Inferior parietal cortex (tissue), 1 donor: ENCODE data around the gene LIMS1.
"Not testable (repeated sequence)": the region's sequence is repeated elsewhere in the genome, so short reads cannot be mapped to it uniquely, and the experiment has no call there.

Experiments
- DNase-seq: peaks from one replicate; pipeline ENCODE4 v3.0.0-alpha.2; 2016; ENCODE audit errors: extremely low spot score

The LIMS1 gene

DNA sequence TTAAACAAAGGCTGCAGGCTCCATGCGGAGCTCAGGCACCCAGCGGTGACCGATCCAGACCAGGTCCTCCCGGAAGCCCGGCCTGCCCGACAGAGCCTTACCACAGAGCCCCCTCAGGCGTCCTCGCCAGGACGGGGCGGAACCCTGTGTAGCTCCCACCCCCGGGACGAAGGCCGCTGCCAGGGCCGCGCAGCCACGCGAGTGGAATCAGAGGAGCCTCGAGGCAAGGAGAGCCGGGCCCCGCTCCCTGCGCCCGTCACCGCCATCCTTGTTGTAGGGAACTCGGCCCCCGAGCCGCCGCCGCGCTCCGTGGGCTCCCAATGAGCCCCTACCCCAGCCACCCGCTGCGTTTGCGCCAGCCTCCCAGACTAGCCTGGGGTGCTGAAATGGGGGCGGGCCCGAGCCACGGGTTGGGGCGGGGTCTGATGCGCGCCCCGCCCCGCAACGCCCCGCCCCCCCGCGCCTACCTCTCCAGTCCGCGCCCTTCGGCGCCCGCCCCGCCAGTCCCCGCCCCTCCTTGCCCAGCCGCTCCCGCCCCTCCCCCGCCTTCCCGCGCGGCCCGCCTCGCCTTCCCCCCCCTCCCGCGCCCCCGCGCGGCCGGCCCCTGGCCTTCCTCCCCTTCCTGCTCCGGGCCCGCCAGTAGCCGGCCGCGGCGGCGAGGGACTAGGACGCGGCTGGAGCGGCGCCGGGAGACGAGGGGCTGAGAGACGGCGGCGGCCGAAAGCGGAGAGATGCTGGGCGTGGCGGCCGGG lies at the start of gene LIMS1:
LIMS1 (plus strand) TSS at position 639 of the 752 bp plus-strand sequence; CDS start at position 732, 93 bp downstream.
- DNase-seq: peak; percentile 71

DNA sequence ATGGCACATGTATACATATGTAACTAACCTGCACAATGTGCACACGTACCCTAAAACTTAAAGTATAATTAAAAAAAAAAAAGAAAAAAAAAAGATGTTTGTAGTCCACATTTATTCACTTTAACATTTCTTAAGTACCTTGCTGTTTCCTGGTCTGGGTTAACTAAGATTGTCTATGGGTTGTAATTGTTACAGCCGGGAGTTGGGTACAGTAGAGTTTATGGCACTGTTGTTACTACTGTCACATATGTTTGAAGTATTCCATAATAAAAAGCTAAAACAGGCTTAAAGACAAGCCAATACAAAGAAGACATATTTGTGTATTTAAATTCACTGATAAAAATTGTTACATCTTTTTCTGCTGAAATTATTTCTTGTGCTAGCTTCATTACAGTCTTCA lies 49.0 kb upstream of the LIMS1 start:
- no peak for DNase-seq

- no peak for DNase-seq
These were observed 43.7 kb upstream of the LIMS1 start for GRCh38 chr2:108490506-108491122.

DNA sequence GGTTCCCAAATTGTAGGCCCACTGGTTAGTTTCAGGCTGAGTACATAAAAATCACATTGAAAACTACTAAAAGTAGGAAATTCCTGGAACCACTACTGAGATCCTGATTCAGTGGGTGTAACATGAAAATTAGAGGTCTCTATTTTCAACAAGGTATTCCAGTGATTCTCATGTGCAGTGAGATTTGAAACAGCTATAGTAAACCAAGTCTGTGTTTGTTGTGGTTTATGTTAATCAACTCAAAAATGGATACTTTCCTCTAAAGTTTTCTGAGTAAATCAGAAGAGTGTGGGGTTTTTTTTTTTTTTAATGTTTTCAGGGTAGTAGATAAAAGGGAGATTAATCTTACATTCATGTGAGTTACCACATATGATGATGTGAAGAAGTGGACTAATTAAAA lies 42.4 kb upstream of the LIMS1 start:
- DNase-seq: no peak

GRCh38 chr2:108492364-108492763 lies 41.9 kb upstream of the LIMS1 start:
- peak; percentile 25 for DNase-seq

GRCh38 chr2:108496167-108496566 lies 38.1 kb upstream of the LIMS1 start:
- DNase-seq: not testable (repeated sequence)

DNA sequence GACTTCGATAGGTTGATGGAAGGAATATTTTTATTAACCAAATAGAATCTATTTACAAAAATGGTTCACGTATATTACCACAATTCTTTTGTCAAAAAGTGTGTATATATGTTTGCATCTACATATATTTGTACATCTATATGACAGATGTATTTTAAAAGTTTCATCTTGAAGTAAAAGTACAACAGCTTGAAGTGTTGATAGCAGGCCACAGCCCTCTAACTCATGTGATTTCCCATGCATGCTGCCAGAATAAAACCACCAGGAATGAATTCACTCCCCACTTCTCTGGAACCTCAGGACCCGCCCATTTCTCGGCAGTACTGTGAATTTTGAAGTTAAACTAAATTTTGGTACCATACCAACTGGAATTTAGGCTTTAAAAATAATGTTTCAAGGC lies 26.6 kb upstream of the LIMS1 start:
- not testable (repeated sequence) for DNase-seq

- not testable (repeated sequence) for DNase-seq
These were observed 21.8 kb upstream of the LIMS1 start for GRCh38 chr2:108512431-108512830.

- DNase-seq: not testable (repeated sequence)
These were observed 19.8 kb upstream of the LIMS1 start for GRCh38 chr2:108514478-108514877.

DNA sequence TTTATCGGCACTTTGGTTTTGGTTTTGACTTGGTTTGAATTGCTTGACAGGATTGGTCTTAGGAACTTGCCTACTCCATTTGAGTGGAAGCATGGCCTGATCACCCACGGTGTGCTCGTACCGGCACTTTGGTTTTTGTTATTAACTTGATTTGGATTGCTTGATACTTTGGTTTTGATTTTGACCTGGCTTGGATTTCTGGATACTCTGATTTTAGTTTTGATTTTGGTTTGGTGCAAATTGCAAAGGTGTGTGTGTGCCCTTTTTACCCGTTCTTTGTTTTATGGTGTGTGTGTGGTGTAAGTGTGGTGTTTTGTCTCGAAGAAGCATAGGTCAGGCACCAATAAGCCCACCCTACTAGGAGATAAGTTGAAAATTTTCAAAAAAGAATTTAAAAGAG lies 9.6 kb upstream of the LIMS1 start:
- DNase-seq: not testable (repeated sequence)

GRCh38 chr2:108525258-108525657 lies 9.0 kb upstream of the LIMS1 start:
- DNase-seq: not testable (repeated sequence)

DNA sequence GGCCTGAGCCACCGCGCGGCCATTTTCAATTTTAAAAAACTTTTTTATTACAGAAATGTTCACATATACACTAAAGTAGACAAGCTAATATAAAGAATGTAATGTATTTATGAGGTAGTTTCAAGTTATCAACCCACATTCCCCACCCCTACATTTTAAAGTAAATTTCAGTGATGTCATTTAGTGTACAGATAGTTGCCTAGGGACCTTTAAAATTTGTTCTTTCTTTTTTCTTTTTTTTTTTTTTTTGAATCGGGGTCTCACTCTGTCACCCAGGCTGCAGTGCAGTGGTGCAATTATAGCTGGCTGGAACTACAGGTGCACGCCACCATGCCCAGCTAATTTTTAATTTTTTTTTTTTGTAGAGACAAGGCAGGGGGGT lies 2.6 kb upstream of the LIMS1 start:
- DNase-seq: no peak

DNA sequence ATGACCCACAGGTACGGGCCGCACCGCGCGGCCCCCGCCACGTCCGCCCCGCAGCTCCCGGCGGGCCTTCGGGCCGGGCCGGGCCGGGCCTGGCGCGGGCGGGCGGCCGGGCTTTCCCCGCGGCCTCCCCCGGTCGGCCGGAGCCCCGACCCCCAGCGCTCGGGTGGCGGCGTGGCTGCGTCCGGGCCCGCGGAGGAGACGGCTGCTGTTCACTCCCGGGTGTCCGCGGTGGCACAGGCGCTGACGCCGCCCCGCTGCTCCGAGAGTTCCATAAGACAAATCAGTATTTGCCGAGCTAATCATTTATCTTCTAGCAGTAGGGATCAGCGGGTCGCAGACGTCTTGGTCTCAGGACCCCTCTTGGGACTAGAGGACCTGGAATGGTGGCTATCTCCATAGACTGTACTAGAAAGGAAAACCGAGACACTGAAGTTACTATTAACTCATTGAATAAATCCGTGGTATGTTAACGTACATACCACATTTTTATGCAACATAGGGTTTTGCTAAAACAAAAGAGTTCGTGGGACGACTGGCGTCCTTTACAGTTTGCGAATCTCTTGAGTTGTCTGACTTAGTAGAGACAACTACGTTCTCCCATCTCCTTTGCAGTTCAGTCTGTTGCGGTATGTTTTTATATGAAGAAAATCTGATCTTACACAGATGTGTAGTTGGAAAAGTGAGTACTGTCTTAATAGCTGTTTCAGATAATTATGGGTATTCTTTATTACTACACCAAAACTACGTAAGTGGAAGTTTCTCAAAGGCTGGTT lies 500 bp downstream of the LIMS1 start:
- peak; percentile 59 for DNase-seq

GRCh38 chr2:108535357-108535631 lies 1.0 kb downstream of the LIMS1 start:
- DNase-seq: peak; percentile 49

DNA sequence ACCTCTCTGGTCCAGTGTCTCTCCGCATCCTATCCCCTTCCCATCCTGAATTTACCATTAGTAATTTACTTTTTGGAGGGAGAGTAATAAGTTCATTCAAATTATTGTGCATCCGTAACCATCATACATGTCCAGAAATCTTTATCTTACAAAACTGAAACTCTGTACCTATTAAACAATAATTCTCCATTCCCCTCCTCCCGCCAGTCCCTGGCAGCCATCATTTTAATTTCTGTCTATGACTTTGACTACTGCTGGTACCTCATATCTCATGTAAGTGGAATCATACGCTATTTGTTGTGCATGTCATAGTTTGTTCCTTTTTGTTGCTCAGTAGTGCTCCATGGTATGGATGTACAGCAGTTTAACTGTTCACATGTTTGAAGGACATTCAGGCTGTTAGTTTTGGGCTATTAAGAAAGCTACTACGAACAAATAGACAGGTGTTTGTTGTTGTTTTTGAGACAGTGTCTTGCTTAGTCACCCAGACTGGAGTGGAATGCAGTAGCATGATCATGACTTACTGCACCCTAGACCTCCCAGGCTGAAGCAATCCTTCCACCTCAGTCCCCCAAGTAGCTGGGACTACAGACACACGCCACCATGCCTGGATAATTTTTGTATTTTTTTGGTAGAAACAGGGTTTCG lies 2.0 kb downstream of the LIMS1 start:
- DNase-seq: no peak

- no peak for DNase-seq
These were observed 2.6 kb downstream of the LIMS1 start for GRCh38 chr2:108536911-108537310.

DNA sequence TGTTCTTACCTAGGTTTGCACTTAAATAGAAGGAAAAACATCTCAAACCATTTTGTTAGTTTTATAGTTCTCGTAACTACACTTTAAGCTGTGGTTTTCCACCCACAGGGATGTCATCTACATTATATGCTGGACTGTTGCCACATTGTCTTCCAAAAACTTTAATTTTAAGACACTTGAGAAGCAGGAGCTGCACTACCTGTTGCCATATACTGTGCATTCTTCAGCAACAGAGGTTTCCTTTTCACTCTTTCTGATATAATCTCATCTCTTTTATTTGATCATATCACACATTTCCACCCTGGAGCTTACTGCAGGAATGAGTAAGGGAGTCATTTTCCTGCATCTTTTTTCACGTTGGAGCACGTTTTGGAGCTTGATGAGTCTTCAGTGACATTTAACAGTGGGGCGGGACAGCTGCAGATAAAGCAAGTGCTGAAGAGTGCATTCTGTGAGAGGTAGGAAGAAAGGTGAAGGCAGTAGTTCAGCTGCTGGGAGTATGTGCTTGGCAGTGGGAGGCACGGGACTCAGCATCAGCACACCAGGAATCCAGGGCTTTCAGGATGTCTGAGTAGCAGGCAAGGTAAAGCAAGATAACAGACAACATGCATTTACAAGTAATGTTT lies 3.8 kb downstream of the LIMS1 start:
- no peak for DNase-seq

DNA sequence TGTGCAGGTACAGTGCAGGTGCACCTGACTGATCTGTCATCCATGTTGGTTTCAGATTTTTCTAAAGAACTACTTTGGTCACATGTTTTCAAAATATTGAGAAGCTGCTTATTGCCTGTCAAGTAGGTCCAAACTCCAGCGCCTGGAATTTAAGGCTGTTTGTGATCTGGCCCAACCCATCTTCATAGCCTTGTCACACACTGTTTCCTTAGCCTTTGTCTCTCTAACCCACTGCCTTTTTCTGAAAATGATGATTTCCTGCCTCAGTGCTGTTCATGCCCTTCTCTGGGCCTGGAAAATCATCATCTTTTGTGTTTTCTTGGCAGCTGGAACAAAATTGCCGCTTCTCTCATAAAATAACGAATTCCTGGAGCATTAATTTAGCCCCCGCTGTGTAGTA lies 7.2 kb downstream of the LIMS1 start:
- DNase-seq: peak; percentile 1

- peak; percentile 0 for DNase-seq
These were observed 7.8 kb downstream of the LIMS1 start for GRCh38 chr2:108542071-108542470.

DNA sequence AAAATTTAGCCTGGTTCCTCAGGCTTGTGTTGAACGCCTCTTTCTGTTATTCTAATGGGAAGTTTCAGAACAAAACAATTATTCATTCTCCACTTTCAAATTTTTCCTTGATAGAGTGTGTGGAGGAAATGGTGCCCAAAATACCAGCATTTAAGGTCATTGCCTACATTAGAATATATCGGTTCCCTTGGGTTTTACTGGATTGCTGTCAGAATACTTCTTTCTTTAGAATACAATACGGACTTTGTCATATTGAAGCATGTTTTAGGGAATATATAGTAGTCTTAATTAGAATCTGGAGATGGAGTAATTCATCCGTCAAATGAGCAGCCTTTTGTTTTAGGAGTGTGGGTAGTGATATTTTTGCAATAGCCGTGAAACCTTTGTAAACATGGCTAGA lies 13.3 kb downstream of the LIMS1 start:
- DNase-seq: no peak

DNA sequence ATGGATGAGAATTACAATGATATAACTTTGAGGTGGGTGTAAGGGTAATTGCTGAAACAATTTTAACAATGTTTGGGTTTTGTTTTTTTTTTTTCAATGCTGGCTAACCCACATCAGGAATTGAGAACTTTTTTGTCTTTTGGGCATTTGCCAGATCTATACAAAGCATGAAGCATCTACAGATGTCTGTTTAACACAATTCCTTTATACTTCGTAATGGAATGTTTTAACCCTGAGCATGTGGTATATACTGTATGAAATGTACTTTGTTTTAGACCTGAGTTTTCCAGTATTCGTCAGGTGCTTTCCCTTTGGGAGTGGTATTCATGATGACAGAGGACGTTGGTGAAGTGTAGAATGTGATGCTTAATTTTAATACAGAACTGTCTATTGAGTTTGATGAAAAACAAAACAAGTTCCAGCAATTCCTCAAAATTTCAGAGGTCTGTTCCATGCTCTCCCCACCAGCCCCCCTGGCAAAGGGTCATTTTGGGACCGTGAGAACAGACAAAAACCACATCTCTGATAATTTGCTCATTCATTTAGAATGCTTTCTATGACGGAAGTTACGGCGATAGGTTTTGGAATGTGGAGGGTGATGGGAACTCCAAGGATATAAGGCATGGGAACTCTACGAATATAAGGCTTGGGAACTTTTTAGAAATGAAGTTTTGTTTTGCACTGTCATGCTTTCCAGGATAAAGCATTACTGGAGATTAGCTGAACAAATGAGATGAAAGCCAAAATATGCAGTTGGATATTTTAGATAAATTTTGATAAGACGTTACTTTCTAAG lies 14.1 kb downstream of the LIMS1 start:
- no peak for DNase-seq
